NCI-H446 treated with DMSO at 0.1 percent for 48 hours (cell line): ENCODE measurements around the gene GPBAR1.
A peak's percentile ranks its signal among the peaks of the same experiment; 100 is the strongest.
"Not testable (repeated sequence)": the region's sequence is repeated elsewhere in the genome, so short reads cannot be mapped to it uniquely, and the experiment has no call there.

Experiments
- DNase-seq: peaks from one replicate; lab custom pipeline; 2025; lab: John Stamatoyannopoulos, UW

The GPBAR1 gene

DNA sequence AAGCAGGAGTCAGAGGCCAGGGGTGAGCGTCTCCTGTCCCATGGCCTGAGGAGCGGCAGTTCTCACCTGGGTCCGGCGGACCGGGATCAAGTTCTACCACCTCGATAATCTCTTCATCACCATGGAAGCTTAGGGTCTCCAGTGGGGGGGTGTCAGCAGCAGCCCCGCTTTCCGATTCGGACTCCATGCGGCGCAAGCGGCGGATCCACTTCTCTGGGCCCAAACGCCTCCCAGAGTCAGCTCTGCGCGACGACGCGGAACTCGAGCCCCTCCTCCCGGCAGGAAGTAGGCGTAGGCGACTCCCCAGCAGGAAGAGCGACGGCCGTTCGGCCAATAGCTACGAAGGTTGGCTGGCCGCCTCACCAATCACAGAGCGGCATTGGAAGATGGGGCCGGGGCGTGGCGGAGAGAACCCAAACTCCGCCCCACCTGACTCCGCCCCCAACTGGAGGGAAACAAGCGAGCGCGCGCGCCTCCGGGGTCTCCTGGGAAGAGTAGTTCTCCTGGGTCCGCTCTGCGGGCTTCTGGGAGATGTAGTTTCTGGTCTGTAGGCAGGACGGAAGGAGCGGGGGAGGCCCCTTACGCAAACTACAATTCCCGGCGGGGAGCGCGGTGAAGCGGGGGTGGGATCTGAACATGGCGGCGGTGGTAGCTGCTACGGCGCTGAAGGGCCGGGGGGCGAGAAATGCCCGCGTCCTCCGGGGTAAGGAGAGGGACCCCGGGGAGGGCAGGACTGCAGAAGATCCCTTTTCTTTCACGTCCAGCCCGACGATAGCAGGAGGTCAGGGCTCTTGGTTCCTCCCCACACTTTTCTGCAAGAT is 9.3 kb downstream of the GPBAR1 start, which contains the start of the genes AAMP and PNKD:
AAMP (minus strand) TSS at position 238 of the 821 bp plus-strand sequence; CDS start at position 187, 51 bp downstream.
PNKD (plus strand) TSS at position 620 of the 821 bp plus-strand sequence; CDS start at position 637, 17 bp downstream.
- peak; percentile 99 for DNase-seq

DNA sequence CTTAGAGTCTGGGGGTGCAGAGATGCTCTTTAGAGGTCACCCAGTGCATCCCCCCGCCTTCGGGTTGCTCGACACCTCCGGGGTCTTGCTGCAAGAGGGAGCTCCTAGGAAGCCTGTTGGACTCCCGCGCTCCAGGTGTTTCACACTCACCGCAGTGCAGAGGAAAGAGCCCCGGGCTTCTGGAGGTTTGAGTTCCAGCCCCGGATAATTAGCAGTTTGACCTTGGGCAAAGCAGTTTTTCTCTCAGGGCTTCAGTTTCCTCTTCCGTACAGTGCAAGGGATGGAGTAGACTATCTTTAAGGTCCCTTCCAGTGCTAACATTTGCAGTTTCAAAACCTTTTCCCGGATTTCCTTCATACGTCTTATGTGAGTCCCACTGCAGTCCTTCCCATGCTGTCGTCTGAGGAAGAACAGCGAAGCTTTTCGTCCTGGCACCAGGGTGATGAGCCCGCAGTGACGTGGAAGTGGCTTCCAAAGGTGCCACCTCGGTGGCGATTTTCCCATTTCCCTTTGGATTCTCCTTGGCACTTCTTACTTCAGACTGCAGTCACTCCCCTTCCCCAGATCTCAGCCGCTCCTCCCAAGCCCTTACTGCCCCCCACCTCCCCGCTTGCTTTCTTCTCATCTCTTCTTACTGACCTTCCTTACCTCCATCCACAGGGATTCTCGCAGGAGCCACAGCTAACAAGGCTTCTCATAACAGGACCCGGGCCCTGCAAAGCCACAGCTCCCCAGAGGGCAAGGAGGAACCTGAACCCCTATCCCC is 10.1 kb downstream of the GPBAR1 start:
- DNase-seq, result no peak

DNA sequence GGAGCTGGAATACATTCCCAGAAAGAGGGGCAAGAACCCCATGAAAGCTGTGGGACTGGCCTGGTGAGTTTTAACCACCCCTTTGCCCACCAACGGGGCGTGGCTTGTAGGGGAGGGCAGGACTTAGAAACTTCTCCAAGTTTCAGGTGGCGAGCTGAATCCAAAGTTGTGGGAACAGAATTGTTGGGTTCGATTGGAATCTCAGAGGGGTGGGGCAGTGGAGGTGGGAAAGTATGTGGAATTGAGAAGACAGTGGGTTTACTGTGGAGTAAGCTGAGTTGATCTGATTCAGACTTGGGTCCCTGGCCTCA is 10.6 kb downstream of the GPBAR1 start:
- DNase-seq, result no peak

DNA sequence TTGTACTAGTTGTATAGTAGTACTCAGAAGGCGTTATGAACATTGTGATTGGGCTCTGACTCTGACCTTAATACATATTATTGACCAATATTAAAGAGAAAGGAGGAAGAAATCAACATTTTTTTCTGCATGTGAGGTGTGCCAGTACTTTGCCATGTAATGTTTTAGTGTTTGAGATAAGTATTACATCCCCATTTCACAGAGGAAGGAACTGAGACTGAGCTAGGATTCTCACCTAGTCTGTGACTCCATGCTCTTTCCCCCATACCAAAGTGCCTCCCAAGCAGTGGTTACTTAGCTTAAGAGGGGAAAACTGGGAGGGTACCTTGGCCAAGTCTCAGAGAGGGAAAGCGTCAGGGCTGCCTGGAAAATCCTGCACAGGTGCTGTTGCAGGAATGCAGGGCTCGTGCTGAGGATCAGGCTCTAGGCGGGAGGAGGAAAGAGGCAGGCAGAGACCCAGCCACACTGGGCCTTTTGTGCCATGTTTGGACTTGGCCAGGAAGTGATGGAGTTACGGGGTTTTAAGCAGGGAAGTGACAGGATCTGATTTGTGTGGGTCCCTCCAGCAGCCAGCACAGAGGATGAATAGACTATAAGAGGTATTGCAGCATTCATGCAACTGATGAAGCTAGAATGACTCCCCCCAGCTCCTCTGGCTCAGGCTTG is 11.2 kb downstream of the GPBAR1 start:
- no peak for DNase-seq

GRCh38 chr2:218272531-218273212 is 11.9 kb downstream of the GPBAR1 start:
- peak; percentile 60 for DNase-seq

DNA sequence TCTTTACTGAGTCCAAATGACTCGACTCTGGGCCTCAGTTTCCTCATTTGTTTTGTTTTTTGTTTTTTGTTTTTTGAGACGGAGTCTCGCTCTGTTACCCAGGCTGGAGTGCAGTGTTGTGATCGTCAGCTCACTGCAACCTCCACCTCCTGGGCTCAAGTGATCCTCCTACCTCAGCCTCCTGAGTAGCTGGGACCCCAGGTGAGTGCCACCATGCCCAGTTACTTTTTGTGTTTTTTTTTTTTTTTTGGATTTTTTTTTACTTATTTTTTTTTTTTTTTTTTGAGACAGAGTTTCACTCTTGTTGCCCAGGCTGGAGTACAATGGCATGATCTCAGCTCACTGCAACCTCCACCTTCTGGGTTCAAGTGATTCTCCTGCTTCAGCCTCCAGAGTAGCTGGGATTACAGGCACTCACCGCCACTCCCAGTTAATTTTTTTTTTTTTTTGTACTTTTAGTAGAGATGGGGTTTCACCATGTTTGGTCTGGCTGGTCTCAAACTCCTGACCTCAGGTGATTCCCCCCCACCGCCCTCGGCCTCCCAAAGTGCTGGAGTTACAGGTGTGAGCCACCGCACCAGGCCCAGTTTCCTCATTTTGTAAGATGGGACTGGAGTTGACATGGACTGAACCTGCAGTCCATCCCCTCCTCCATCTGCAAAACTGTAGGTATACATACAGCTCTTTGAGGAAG is 12.5 kb downstream of the GPBAR1 start:
- not testable (repeated sequence) for DNase-seq

DNA sequence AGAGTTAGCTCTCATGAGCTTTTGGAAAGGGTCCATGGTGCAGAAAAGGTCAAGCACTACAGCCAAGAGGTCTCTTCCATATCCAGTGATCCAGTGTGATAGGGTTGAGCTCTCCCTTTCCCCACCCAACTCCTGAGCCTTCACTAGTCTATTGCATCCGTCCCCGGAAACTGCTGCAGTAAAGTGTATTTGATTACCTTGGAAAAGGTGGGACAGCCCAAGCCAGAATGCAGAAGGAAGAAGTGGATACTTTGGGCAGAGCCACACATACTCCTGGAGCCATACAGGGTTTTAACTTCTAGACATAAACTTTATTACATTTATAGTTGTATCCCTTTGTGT is 13.1 kb downstream of the GPBAR1 start:
- DNase-seq, result no peak

DNA sequence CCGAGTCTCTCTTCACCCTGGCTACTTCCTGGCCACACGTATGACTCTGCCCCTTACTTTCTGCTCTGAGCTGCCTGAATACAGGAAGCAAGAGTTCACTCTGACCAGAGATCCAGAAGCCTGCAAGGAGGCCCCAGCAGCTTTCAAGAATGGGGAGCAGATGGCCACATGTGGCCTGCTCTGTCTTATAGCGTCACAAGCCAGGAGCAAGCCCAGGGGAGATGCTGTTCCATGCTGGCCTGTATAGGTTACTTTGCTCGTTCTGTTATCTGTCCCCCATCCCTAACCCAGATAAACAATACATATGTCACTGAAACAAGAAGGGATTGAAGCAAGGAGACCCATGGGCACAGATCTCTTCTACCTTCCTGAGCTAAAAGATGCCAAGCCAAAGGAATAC is 13.8 kb downstream of the GPBAR1 start:
- DNase-seq, result no peak

- no peak for DNase-seq
These were observed 14.7 kb downstream of the GPBAR1 start for GRCh38 chr2:218275371-218276072.

DNA sequence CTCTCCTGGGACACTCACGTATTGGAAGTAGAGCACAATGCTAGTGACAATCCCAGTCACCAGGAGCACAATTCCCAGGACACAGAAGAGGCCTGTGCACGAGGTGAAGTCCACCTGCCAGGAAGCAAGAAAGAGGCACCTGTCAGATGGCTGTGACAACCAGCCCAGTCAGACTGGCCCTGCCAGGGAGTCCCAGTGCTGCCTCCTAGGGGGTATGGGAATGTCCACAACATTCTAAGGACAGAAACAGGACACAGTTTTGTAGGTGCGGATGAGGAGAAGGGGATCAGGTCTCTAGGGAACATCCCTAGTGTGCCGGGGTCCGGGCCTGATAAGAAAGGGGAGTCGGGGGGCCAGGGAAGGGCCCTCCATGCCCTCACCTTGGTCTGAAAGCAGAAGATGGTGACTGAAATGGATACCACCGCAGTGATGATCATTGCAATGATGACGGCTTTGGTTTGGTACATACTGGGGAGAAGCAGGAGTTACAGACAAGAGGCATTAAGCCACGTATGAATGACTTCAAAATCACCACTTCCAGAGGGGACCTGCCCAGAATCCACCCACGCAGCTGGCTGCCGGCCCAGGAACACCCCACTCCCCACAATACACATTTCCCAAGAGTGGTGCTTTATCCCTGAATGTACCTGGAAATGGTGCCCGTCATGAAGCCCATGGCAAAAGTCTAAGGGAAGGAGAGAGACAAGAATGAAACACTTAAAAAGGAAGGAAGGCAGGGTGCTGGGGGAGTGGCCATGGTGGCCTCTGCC is 16.4 kb downstream of the GPBAR1 start:
- DNase-seq, result no peak

GRCh38 chr2:218277921-218278320 is 17.1 kb downstream of the GPBAR1 start:
- DNase-seq, result no peak

- no peak for DNase-seq
These were observed 17.9 kb downstream of the GPBAR1 start for GRCh38 chr2:218278531-218279360.

- no peak for DNase-seq
These were observed 19.6 kb downstream of the GPBAR1 start for GRCh38 chr2:218280260-218280870.

GRCh38 chr2:218281449-218281848 is 20.6 kb downstream of the GPBAR1 start:
- no peak for DNase-seq

GRCh38 chr2:218282173-218282991 is 21.6 kb downstream of the GPBAR1 start:
- peak; percentile 21 for DNase-seq

DNA sequence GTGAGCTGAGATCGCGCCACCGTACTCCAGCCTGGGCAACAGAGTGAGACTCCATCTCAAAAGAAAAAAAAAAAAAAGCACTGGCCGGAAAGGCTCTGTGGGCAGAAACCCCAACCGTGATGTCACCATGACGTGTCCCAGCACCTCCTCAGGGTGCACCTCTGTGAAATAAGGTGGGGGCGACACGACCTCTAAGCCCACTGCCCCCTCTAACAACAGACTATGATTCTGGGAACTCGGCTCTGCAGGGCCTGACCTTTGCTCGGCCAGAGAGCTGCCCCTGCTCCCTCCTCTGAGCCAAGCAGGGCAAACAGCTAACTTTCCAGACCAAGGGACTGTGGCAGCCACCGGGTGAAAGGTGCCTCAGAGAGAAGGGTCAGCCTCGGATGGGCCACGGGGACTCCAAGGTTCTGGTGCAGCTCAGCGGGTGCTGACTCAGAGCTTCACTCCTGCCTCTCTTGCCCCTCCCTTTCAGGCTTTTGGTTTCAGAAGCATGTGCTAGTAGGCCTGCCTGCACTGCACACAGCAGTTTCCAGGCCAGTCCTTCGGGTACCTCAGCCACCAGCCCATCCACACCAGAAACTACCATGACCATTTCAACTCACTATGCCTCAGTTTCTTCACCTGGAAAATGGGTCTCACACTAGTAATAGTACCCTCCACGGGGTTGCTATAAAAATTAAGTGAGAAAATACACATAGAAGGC is 23.4 kb downstream of the GPBAR1 start:
- no peak for DNase-seq

GRCh38 chr2:218285604-218286003 is 24.8 kb downstream of the GPBAR1 start:
- DNase-seq, result peak; percentile 78
